HG03439 (cell line): ENCODE results near the gene DNAH10.
"Not testable (repeated sequence)": the region's sequence is repeated elsewhere in the genome, so short reads cannot be mapped to it uniquely, and the experiment has no call there.

Experiments used
- ATAC-seq: cut with Tn5 transposase; IDR thresholded peaks from one replicate; pipeline ENCODE4 v1.9.1; 2021; ENCODE audit warnings: mild to moderate bottlenecking, moderate library complexity; ENCODE audit not compliant: unreplicated experiment

Gene DNAH10

GRCh38 chr12:123787466-123787865 is 25.4 kb downstream of the DNAH10 start:
- ATAC-seq = no peak

GRCh38 chr12:123788541-123788940 is 26.4 kb downstream of the DNAH10 start:
- no peak for ATAC-seq

GRCh38 chr12:123789422-123789821 is 27.3 kb downstream of the DNAH10 start:
- not testable (repeated sequence) for ATAC-seq

- no peak for ATAC-seq
Observed at GRCh38 chr12:123790905-123791467, 28.9 kb downstream of the DNAH10 start.

- no peak for ATAC-seq
Observed at GRCh38 chr12:123794027-123794426, 31.9 kb downstream of the DNAH10 start.

GRCh38 chr12:123798518-123798917 is 36.4 kb downstream of the DNAH10 start:
- ATAC-seq = no peak

GRCh38 chr12:123799227-123799626 is 37.1 kb downstream of the DNAH10 start:
- ATAC-seq = no peak

- no peak for ATAC-seq
Observed at GRCh38 chr12:123801573-123802178, 39.6 kb downstream of the DNAH10 start.

GRCh38 chr12:123805173-123805572 is 43.1 kb downstream of the DNAH10 start:
- ATAC-seq = no peak

- no peak for ATAC-seq
Observed at GRCh38 chr12:123807002-123807401, 44.9 kb downstream of the DNAH10 start.

GRCh38 chr12:123807670-123808069 is 45.6 kb downstream of the DNAH10 start:
- ATAC-seq = no peak

GRCh38 chr12:123808167-123808566 is 46.1 kb downstream of the DNAH10 start:
- no peak for ATAC-seq

GRCh38 chr12:123813349-123813748 is 51.2 kb downstream of the DNAH10 start:
- ATAC-seq = no peak

GRCh38 chr12:123815968-123816367 is 53.9 kb downstream of the DNAH10 start:
- ATAC-seq = no peak

- no peak for ATAC-seq
Observed at GRCh38 chr12:123816896-123817537, 54.9 kb downstream of the DNAH10 start.

GRCh38 chr12:123822804-123823203 is 60.7 kb downstream of the DNAH10 start:
- ATAC-seq = no peak

- no peak for ATAC-seq
Observed at GRCh38 chr12:123828120-123828519, 66.0 kb downstream of the DNAH10 start.

GRCh38 chr12:123828854-123829547 is 66.9 kb downstream of the DNAH10 start:
- ATAC-seq = no peak

- no peak for ATAC-seq
Observed at GRCh38 chr12:123829561-123829960, 67.5 kb downstream of the DNAH10 start.

GRCh38 chr12:123830675-123831074 is 68.6 kb downstream of the DNAH10 start:
- no peak for ATAC-seq

GRCh38 chr12:123832052-123832451 is 70.0 kb downstream of the DNAH10 start:
- no peak for ATAC-seq

GRCh38 chr12:123833830-123834229 is 71.7 kb downstream of the DNAH10 start:
- ATAC-seq = no peak
